ENCODE results near the gene DHFR2. TPM values are rescaled to one million over a fixed set of nuclear protein-coding genes. Genes with fewer than 3 reads are reported as not detected.

DHFR2 gene
- total and polyA plus RNA-seq, 2 of the 4 experiments (the other 2 are of a cell fraction), result 1.1 to 2.3 TPM

GRCh38 chr3:94008253-94008652 is 54.5 kb downstream of the DHFR2 start:
- Histone ChIP-seq H2BK120ac (ENCODE audit: low read depth, low read length) (no peak overlapping the region), H3K9me1 (ENCODE audit: insufficient read depth, low read length) (no peaks in the 10 kb centered on the region), H2BK15ac (ENCODE audit: low read depth, low read length) (no peak overlapping the region), H2AK5ac (ENCODE audit: low read depth, low read length) (no peak overlapping the region), H3K4me3 (ENCODE audit: insufficient read depth, low read depth, low read length) (no peak overlapping the region), H3K36me3 (ENCODE audit: control insufficient read depth, insufficient read depth, low read length) (no peaks in the 10 kb centered on the region), H2AK9ac (replicated peaks; ENCODE audit: low read depth, low read length, poor library complexity) (no peak overlapping the region), H3K27me3 (ENCODE audit: control insufficient read depth, insufficient read depth, low read length) (no peaks in the 10 kb centered on the region), H3K18ac (ENCODE audit: low read depth, low read length) (no peak overlapping the region), H3K4me2 (ENCODE audit: low read depth, low read length) (no peak overlapping the region), H3K56ac (ENCODE audit: extremely low read depth, insufficient read depth, low read length) (no peak overlapping the region), H3K79me1 (ENCODE audit: low read depth in 1 of 2, low read length in 2 of 2) (no peaks in the 10 kb centered on the region), H3K9ac (ENCODE audit: low read depth, low read length) (no peak overlapping the region), H3K23ac (ENCODE audit: low read depth, low read length) (no peak overlapping the region), H4K20me1 (ENCODE audit: insufficient read depth, low read length) (no peaks in the 10 kb centered on the region), H2BK20ac (ENCODE audit: low read depth, low read length) (no peak overlapping the region), H4K5ac (ENCODE audit: low read depth, low read length) (no peak overlapping the region), H2BK5ac (ENCODE audit: low read depth, low read length, poor library complexity, severe bottlenecking) (no peak overlapping the region), H3K9me3 (ENCODE audit: control insufficient read depth, insufficient read depth, low read length) (no peaks in the 10 kb centered on the region), H3K4ac (ENCODE audit: low read depth, low read length) (no peak overlapping the region), H3K27ac (ENCODE audit: insufficient read depth, low read length) (no peak overlapping the region), H4K8ac (ENCODE audit: low read depth in 2 of 2, low read length in 2 of 2) (no peak overlapping the region), H3K14ac (replicated peaks; ENCODE audit: low read depth, low read length) (no peak overlapping the region), H2AFZ (replicated peaks; ENCODE audit: low read length, poor library complexity) (no peak overlapping the region), H3K4me1 (ENCODE audit: control insufficient read depth, insufficient read depth, low read length) (peaks cover 4% of the 10 kb centered on the region; the same call in 1 of the 2 replicates), H4K91ac (ENCODE audit: insufficient read depth, low read depth, low read length) (no peak overlapping the region)
- DNase-seq (no peak), ATAC-seq (ENCODE audit: low read depth) (no peak)
- dilution Hi-C loops (cut with HindIII; ENCODE audit: low sequenced_read_pairs, unreplicated experiment), result no loop called here
- in situ Hi-C loops (cut with MboI; ENCODE audit: low sequenced_read_pairs), result loop anchor here (5.0 kb wide), 1 partner anchor 59 kb away; no protein-coding TSS in a partner anchor
- WGBS, 2 experiments (ENCODE audit: extremely low coverage in 2 of 2, insufficient read length in 1 of 2), result no CpG with 5 or more reads among the region's 2 CpGs
- BruUV-seq (replicated peaks), result no TSS peak
- TF ChIP-seq RFX5 (IDR thresholded peaks at IDR 0.05; ENCODE audit: low read depth, low read length) (no peak), POLR2A (IDR thresholded peaks at IDR 0.05; ENCODE audit: low read depth, low read length) (no peak), CEBPB (IDR thresholded peaks at IDR 0.05; ENCODE audit: low read depth, low read length) (no peak), FOS (IDR thresholded peaks at IDR 0.05; ENCODE audit: low read depth, low read length) (no peak), MXI1 (IDR thresholded peaks at IDR 0.05; ENCODE audit: borderline replicate concordance, low read depth, low read length) (no peak), RAD21 (IDR thresholded peaks at IDR 0.05; ENCODE audit: low read length) (no peak), ELK1 (IDR thresholded peaks at IDR 0.05; ENCODE audit: borderline replicate concordance, low read depth, low read length) (no peak), MAZ (IDR thresholded peaks at IDR 0.05; ENCODE audit: borderline replicate concordance, low read depth, low read length) (no peak), USF2 (IDR thresholded peaks at IDR 0.05; ENCODE audit: low read depth, low read length) (no peak), CHD1 (IDR thresholded peaks at IDR 0.05; ENCODE audit: low read depth, low read length) (no peak), SMC3 (IDR thresholded peaks at IDR 0.05; ENCODE audit: low read depth, low read length) (no peak), NFE2L2 (IDR thresholded peaks at IDR 0.05; ENCODE audit: low read depth, low read length) (no peak)
- TF ChIP-seq, protein P1, sequence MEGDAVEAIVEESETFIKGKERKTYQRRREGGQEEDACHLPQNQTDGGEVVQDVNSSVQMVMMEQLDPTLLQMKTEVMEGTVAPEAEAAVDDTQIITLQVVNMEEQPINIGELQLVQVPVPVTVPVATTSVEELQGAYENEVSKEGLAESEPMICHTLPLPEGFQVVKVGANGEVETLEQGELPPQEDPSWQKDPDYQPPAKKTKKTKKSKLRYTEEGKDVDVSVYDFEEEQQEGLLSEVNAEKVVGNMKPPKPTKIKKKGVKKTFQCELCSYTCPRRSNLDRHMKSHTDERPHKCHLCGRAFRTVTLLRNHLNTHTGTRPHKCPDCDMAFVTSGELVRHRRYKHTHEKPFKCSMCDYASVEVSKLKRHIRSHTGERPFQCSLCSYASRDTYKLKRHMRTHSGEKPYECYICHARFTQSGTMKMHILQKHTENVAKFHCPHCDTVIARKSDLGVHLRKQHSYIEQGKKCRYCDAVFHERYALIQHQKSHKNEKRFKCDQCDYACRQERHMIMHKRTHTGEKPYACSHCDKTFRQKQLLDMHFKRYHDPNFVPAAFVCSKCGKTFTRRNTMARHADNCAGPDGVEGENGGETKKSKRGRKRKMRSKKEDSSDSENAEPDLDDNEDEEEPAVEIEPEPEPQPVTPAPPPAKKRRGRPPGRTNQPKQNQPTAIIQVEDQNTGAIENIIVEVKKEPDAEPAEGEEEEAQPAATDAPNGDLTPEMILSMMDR (conservative IDR thresholded peaks at IDR 0.05; ENCODE audit: low read depth, low read length), result no peak
- ChIA-PET POLR2A (ENCODE audit: unreplicated experiment) (no interaction called here), CTCF (interaction anchor here (0.9 kb wide), 1 partner anchor 8 kb away, joined by 3 read pairs; no protein-coding TSS in a partner anchor)
- intact Hi-C loops (cut with micrococcal nuclease), result no loop called here

All from IMR-90 (cell line).